ENCODE measurements around the gene SULT1A1.
"Not testable (repeated sequence)": the region's sequence is repeated elsewhere in the genome, so short reads cannot be mapped to it uniquely, and the experiment has no call there.

Gene SULT1A1

GRCh38 chr16:28609631-28610594, at the start of gene SULT1A1:
SULT1A1 (minus strand) TSS chr16:28610044; CDS start chr16:28608855, 1,189 bp downstream.
- DNase-seq (ENCODE audit: low spot score), result no peak

GRCh38 chr16:28639959-28640358, 30.1 kb upstream of the SULT1A1 start:
- DNase-seq (ENCODE audit: low spot score), result not testable (repeated sequence)

GRCh38 chr16:28638359-28638758, 28.5 kb upstream of the SULT1A1 start:
- DNase-seq (ENCODE audit: low spot score), result not testable (repeated sequence)

- DNase-seq (ENCODE audit: low spot score), result not testable (repeated sequence)
Measured at GRCh38 chr16:28637765-28638164, 27.9 kb upstream of the SULT1A1 start, which contains the start of gene NPIPB8. NPIPB8 (plus strand) TSS chr16:28638065; CDS start chr16:28638361, 296 bp downstream.

GRCh38 chr16:28636093-28636823, 26.4 kb upstream of the SULT1A1 start:
- not testable (repeated sequence) for DNase-seq (ENCODE audit: low spot score)

- DNase-seq (ENCODE audit: low spot score), result not testable (repeated sequence)
Measured at GRCh38 chr16:28630905-28631304, 21.1 kb upstream of the SULT1A1 start.

- no peak for DNase-seq (ENCODE audit: low spot score)
Measured at GRCh38 chr16:28623172-28623711, 13.4 kb upstream of the SULT1A1 start.

- not testable (repeated sequence) for DNase-seq (ENCODE audit: low spot score)
Measured at GRCh38 chr16:28622532-28623171, 12.8 kb upstream of the SULT1A1 start.

GRCh38 chr16:28621481-28622155, 11.8 kb upstream of the SULT1A1 start:
- DNase-seq (ENCODE audit: low spot score), result peak; percentile 1

GRCh38 chr16:28620316-28620715, 10.5 kb upstream of the SULT1A1 start:
- DNase-seq (ENCODE audit: low spot score), result not testable (repeated sequence)

GRCh38 chr16:28617874-28618273, 8.0 kb upstream of the SULT1A1 start:
- DNase-seq (ENCODE audit: low spot score), result no peak

GRCh38 chr16:28616636-28617035, 6.8 kb upstream of the SULT1A1 start:
- no peak for DNase-seq (ENCODE audit: low spot score)

GRCh38 chr16:28616224-28616577, 6.4 kb upstream of the SULT1A1 start:
- not testable (repeated sequence) for DNase-seq (ENCODE audit: low spot score)

GRCh38 chr16:28615486-28616223, 5.8 kb upstream of the SULT1A1 start:
- peak; percentile 8 for DNase-seq (ENCODE audit: low spot score)

- not testable (repeated sequence) for DNase-seq (ENCODE audit: low spot score)
Measured at GRCh38 chr16:28614561-28614960, 4.7 kb upstream of the SULT1A1 start.

GRCh38 chr16:28613912-28614311, 4.1 kb upstream of the SULT1A1 start:
- not testable (repeated sequence) for DNase-seq (ENCODE audit: low spot score)

- DNase-seq (ENCODE audit: low spot score), result not testable (repeated sequence)
Measured at GRCh38 chr16:28612359-28613280, 2.8 kb upstream of the SULT1A1 start.

- no peak for DNase-seq (ENCODE audit: low spot score)
Measured at GRCh38 chr16:28610595-28611191, 849 bp upstream of the SULT1A1 start.
